Stomach (tissue), 9 donors: Measurements from ENCODE around the gene CSNK2A1. TPM values are rescaled to one million over a fixed set of nuclear protein-coding genes. Genes with fewer than 3 reads are reported as not detected.
A peak's percentile ranks its signal among the peaks of the same experiment; 100 is the strongest.

Experiments
- DNase-seq, 2 donors: peaks; one replicate each; pipeline versions ENCODE4 v3.0.0 to v3.0.0-alpha.2; 2013 to 2019
- H3K27ac ChIP-seq, 5 donors: fragments of 200-600 bp in 4 of 5; sonication (generic) in 4 of 5; one replicate each; pipeline ENCODE4 v1.5.1; 2013 to 2019; ENCODE audit warnings: mild to moderate bottlenecking in 1 of 5, moderate library complexity in 1 of 5
- H3K27me3 ChIP-seq, 3 donors: fragments of 200-600 bp; sonication (generic); one replicate each; pipeline ENCODE4 v1.5.1; 2017 to 2019; ENCODE audit warnings: mixed run types in 1 of 3
- H3K36me3 ChIP-seq, 4 donors: fragments of 200-600 bp; sonication (generic); 1 replicate in 3 of 4; 2 replicates in 1 of 4; pipeline ENCODE4 v1.5.1; 2016 to 2019
- H3K4me1 ChIP-seq, 4 donors: fragments of 200-600 bp; sonication (generic); one replicate each; pipeline ENCODE4 v1.5.1; 2016 to 2019
- H3K4me3 ChIP-seq, 4 donors: fragments of 200-600 bp; sonication (generic) in 3 of 4; one replicate each; pipeline ENCODE4 v1.5.1; 2016 to 2019; ENCODE audit warnings: mild to moderate bottlenecking in 1 of 4
- H3K9me3 ChIP-seq, 4 donors: fragments of 200-600 bp; sonication (generic); one replicate each; pipeline ENCODE4 v1.5.1; 2016 to 2019
- EP300 ChIP-seq: sonication (generic); formaldehyde crosslinking; IDR thresholded peaks from one replicate; pipeline ENCODE4 v1.6.1; 2017; ENCODE audit warnings: antibody characterized with exemption
- POLR2A ChIP-seq, 4 donors: fragments of 450-650 bp; IDR thresholded peaks; one replicate each; pipeline ENCODE4 v1.6.1; 2016; ENCODE audit warnings: antibody characterized with exemption in 4 of 4, control low read depth in 2 of 4, mild to moderate bottlenecking in 1 of 4, moderate library complexity in 1 of 4
- POLR2AphosphoS5 ChIP-seq, 3 donors: sonication (generic); formaldehyde crosslinking; IDR thresholded peaks; one replicate each; pipeline ENCODE4 v1.6.1; 2016; ENCODE audit warnings: antibody characterized with exemption in 3 of 3
- WGBS, 5 donors: extraction: QIAGEN DNeasy Blood & Tissue Kit in 3 of 5; methylation state at CpG; one replicate each; pipeline versions ENCODE4 v1.1.5 to v1.1.7; 2013 to 2018; 5-methylcytosine and 5-hydroxymethylcytosine counted together
- intact Hi-C: fragments of 100-400 bp; cut with DNase I; formaldehyde crosslinking; loops from one replicate; pipeline ENCODE4 v1.15.1; 2023; ENCODE audit warnings: low total_unique reads
- polyA plus RNA-seq, 3 donors: library from polyadenylated mRNA; stranded (reverse); fragments of 200-250 nt; gene quantifications; one replicate each; pipeline ENCODE4 v1.2.3, GENCODE V29; 2013
- total RNA-seq, 5 donors: library from RNA; depleted of rRNA; stranded (reverse); fragments of >200 nt; gene quantifications; one replicate each; pipeline versions ENCODE4 v1.1.0 to v1.2.3, GENCODE V29; 2014 to 2016
- TF ChIP-seq, protein P1 (sequence below), 7 experiments: fragments of 450-650 bp in 4 of 7; fragments of 200-600 bp in 3 of 7; sonication (generic) in 3 of 7; IDR thresholded peaks; one replicate each; pipeline ENCODE4 v1.5.1; 2016 to 2019; ENCODE audit warnings: antibody characterized with exemption in 7 of 7, control low read depth in 2 of 7, mild to moderate bottlenecking in 1 of 7
- donor health status: healthy with polysubstance abuse.
- donor health status: Bipolar disorder and iron deficiency.
- donor health status: healthy.

CSNK2A1 gene
- total and polyA plus RNA-seq, 8 donors, result 22.6 to 164 (median 37.3) TPM

- DNase-seq, result no peak
- no peak overlapping the region for H3K4me3 ChIP-seq
- no peaks in the 10 kb centered on the region for H3K9me3 ChIP-seq
- peaks cover 61 to 98% (median 96%) of the 10 kb centered on the region in 4 donors for H3K36me3 ChIP-seq
- no peaks in the 10 kb centered on the region for H3K27me3 ChIP-seq
- H3K4me1 ChIP-seq, result peaks cover 0 to 17% (median 11%) of the 10 kb centered on the region in 4 donors
- 96 to 100% (median 97%) methylated on average over 2 of the region's 2 CpGs for WGBS, 5 donors
- TF ChIP-seq POLR2AphosphoS5 (IDR thresholded peaks at IDR 0.05) (no peak), EP300 (no peak), POLR2A (IDR thresholded peaks at IDR 0.05) (no peak)
- TF ChIP-seq, protein P1, sequence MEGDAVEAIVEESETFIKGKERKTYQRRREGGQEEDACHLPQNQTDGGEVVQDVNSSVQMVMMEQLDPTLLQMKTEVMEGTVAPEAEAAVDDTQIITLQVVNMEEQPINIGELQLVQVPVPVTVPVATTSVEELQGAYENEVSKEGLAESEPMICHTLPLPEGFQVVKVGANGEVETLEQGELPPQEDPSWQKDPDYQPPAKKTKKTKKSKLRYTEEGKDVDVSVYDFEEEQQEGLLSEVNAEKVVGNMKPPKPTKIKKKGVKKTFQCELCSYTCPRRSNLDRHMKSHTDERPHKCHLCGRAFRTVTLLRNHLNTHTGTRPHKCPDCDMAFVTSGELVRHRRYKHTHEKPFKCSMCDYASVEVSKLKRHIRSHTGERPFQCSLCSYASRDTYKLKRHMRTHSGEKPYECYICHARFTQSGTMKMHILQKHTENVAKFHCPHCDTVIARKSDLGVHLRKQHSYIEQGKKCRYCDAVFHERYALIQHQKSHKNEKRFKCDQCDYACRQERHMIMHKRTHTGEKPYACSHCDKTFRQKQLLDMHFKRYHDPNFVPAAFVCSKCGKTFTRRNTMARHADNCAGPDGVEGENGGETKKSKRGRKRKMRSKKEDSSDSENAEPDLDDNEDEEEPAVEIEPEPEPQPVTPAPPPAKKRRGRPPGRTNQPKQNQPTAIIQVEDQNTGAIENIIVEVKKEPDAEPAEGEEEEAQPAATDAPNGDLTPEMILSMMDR (IDR thresholded peaks at IDR 0.05), result no peak
- intact Hi-C loops, result no loop called here
- H3K27ac ChIP-seq, result no peak overlapping the region
These were observed 45.6 kb downstream of the CSNK2A1 start for GRCh38 chr20:497979-498378.

DNA sequence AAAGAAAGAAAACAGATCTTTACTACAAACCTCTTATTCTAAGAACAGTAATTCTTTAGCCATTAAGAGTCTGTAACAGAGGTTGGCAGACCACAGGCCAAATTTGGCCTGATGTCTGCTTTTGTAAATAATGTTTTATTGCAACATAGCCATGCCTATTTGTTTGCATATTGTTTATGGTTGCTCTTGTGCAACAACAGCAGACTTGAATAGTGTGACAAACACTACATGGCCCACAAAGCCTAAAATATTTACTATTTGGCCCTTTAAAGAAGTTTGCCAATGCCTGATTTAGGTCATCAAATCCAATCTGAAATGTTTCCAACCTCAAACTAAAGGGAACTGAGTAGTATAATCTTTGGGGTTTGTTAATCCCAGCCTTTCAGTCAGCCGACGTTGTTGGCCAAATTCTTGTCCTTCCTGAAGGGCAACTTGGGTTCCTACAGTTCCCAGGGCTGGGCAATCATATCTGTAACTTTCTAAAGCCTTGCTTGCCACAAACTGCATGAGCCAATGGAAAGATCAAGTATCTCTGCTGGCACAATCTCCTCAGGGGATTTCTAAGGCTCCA lies 47.4 kb downstream of the CSNK2A1 start:
- H3K4me1 ChIP-seq, result peaks cover 0 to 17% (median 13%) of the 10 kb centered on the region in 4 donors
- no peaks in the 10 kb centered on the region for H3K27me3 ChIP-seq
- H3K9me3 ChIP-seq, result no peaks in the 10 kb centered on the region
- H3K4me3 ChIP-seq, result no peak overlapping the region
- TF ChIP-seq, protein P1 (IDR thresholded peaks at IDR 0.05), result no peak
- TF ChIP-seq EP300 (no peak), POLR2AphosphoS5 (IDR thresholded peaks at IDR 0.05) (peak in 1 of 3 donors; percentile 67), POLR2A (IDR thresholded peaks at IDR 0.05) (no peak)
- 0 to 39% (median 21%) methylated on average over 2 of the region's 2 CpGs for WGBS, 5 donors
- H3K36me3 ChIP-seq, result peaks cover 52 to 98% (median 94%) of the 10 kb centered on the region in 4 donors
- intact Hi-C loops, result no loop called here
- DNase-seq, result peak; percentile 16 to 51
- H3K27ac ChIP-seq, result peak overlapping the region in 4 of 5 donors; percentile 32 to 73 (median 56)

GRCh38 chr20:492159-492558 lies 51.4 kb downstream of the CSNK2A1 start:
- Histone ChIP-seq H3K4me1 (peaks cover 0 to 17% (median 11%) of the 10 kb centered on the region in 4 donors), H3K4me3 (no peak overlapping the region), H3K36me3 (peaks cover 57 to 98% (median 94%) of the 10 kb centered on the region in 4 donors), H3K27me3 (no peaks in the 10 kb centered on the region), H3K27ac (no peak overlapping the region), H3K9me3 (no peaks in the 10 kb centered on the region)
- no peak for DNase-seq
- TF ChIP-seq POLR2A (IDR thresholded peaks at IDR 0.05), result no peak
- no peak for TF ChIP-seq POLR2AphosphoS5 (IDR thresholded peaks at IDR 0.05)
- no peak for TF ChIP-seq EP300
- TF ChIP-seq, protein P1 (IDR thresholded peaks at IDR 0.05), result no peak
- intact Hi-C loops, result no loop called here
- 35 to 78% (median 47%) methylated on average over 5 of the region's 5 CpGs for WGBS, 5 donors

GRCh38 chr20:487655-488054 lies 55.9 kb downstream of the CSNK2A1 start:
- no peak for DNase-seq
- Histone ChIP-seq H3K27me3 (no peaks in the 10 kb centered on the region), H3K27ac (no peak overlapping the region), H3K9me3 (no peaks in the 10 kb centered on the region), H3K4me1 (peaks cover 0 to 8% (median 2%) of the 10 kb centered on the region in 4 donors), H3K4me3 (no peak overlapping the region), H3K36me3 (peaks cover 69 to 98% (median 97%) of the 10 kb centered on the region in 4 donors)
- intact Hi-C loops, result no loop called here
- no peak for TF ChIP-seq EP300
- TF ChIP-seq POLR2AphosphoS5 (IDR thresholded peaks at IDR 0.05), result no peak
- TF ChIP-seq POLR2A (IDR thresholded peaks at IDR 0.05), result no peak
- TF ChIP-seq, protein P1 (IDR thresholded peaks at IDR 0.05), result no peak
- WGBS, 5 donors, result 87 to 97% (median 94%) methylated on average over 4 of the region's 4 CpGs
